Osteocyte (in vitro differentiated cells): Measurements from ENCODE around the gene IGF1R. TPM values are rescaled to one million over a fixed set of nuclear protein-coding genes. Genes with fewer than 3 reads are reported as not detected.

Experiments used
- DNase-seq: peaks from one replicate; pipeline ENCODE4 v3.0.0; 2021; ENCODE audit warnings: mixed read lengths; ENCODE audit not compliant: unreplicated experiment; ENCODE audit errors: extremely low spot score
- H3K27ac Mint-ChIP-seq: one replicate; pipeline ENCODE4 v1.8.0; 2021; ENCODE audit warnings: mild to moderate bottlenecking, mixed read lengths; ENCODE audit not compliant: unreplicated experiment
- H3K27me3 Mint-ChIP-seq: one replicate; pipeline ENCODE4 v1.8.0; 2021; ENCODE audit warnings: mixed read lengths; ENCODE audit not compliant: unreplicated experiment
- H3K36me3 Mint-ChIP-seq: one replicate; pipeline ENCODE4 v1.8.0; 2021; ENCODE audit warnings: mixed read lengths; ENCODE audit not compliant: unreplicated experiment
- H3K4me1 Mint-ChIP-seq: one replicate; pipeline ENCODE4 v1.8.0; 2021; ENCODE audit warnings: mixed read lengths; ENCODE audit not compliant: unreplicated experiment
- H3K4me3 Mint-ChIP-seq: one replicate; pipeline ENCODE4 v1.8.0; 2021; ENCODE audit warnings: mild to moderate bottlenecking, moderate library complexity, mixed read lengths; ENCODE audit not compliant: unreplicated experiment
- H3K9me3 Mint-ChIP-seq: one replicate; pipeline ENCODE4 v1.8.0; 2021; ENCODE audit warnings: mixed read lengths; ENCODE audit not compliant: unreplicated experiment
- CTCF ChIP-seq: fragments of 200-600 bp; sonication (generic); IDR thresholded peaks from 2 replicates; pipeline ENCODE4 v1.5.0; 2021; ENCODE audit warnings: antibody characterized with exemption, mild to moderate bottlenecking, moderate library complexity
- total RNA-seq: library from RNA; stranded (reverse); gene quantifications from 2 replicates; pipeline ENCODE4 v1.2.1, GENCODE V29; 2021

IGF1R gene
- total RNA-seq, 1 donor from 2014 or later = 174 TPM

- no peak for TF ChIP-seq CTCF
- H3K4me3 Mint-ChIP-seq = no peak overlapping the region
- H3K36me3 Mint-ChIP-seq = peaks cover 82% of the 10 kb centered on the region
- H3K27me3 Mint-ChIP-seq = no peaks in the 10 kb centered on the region
- H3K9me3 Mint-ChIP-seq = no peaks in the 10 kb centered on the region
- no peak for DNase-seq
- H3K4me1 Mint-ChIP-seq = peaks cover 19% of the 10 kb centered on the region
- H3K27ac Mint-ChIP-seq = no peak overlapping the region
Measured at GRCh38 chr15:98937413-98938104, 289.2 kb downstream of the IGF1R start.

GRCh38 chr15:98938105-98938417 is 289.7 kb downstream of the IGF1R start:
- Mint-ChIP-seq H3K27ac (no peak overlapping the region), H3K27me3 (no peaks in the 10 kb centered on the region), H3K4me1 (peaks cover 20% of the 10 kb centered on the region), H3K4me3 (no peak overlapping the region), H3K36me3 (peaks cover 81% of the 10 kb centered on the region), H3K9me3 (no peaks in the 10 kb centered on the region)
- DNase-seq = no peak
- TF ChIP-seq CTCF = no peak

- no peaks in the 10 kb centered on the region for H3K27me3 Mint-ChIP-seq
- peaks cover 80% of the 10 kb centered on the region for H3K36me3 Mint-ChIP-seq
- no peak for DNase-seq
- no peaks in the 10 kb centered on the region for H3K9me3 Mint-ChIP-seq
- H3K4me3 Mint-ChIP-seq = no peak overlapping the region
- peaks cover 26% of the 10 kb centered on the region for H3K4me1 Mint-ChIP-seq
- H3K27ac Mint-ChIP-seq = no peak overlapping the region
- no peak for TF ChIP-seq CTCF
Measured at GRCh38 chr15:98938799-98939198, 290.5 kb downstream of the IGF1R start.

GRCh38 chr15:98939311-98940080 is 291.2 kb downstream of the IGF1R start:
- no peak for TF ChIP-seq CTCF
- no peaks in the 10 kb centered on the region for H3K9me3 Mint-ChIP-seq
- no peak for DNase-seq
- H3K27ac Mint-ChIP-seq = no peak overlapping the region
- no peak overlapping the region for H3K4me3 Mint-ChIP-seq
- H3K4me1 Mint-ChIP-seq = peaks cover 26% of the 10 kb centered on the region
- H3K27me3 Mint-ChIP-seq = no peaks in the 10 kb centered on the region
- peaks cover 81% of the 10 kb centered on the region for H3K36me3 Mint-ChIP-seq

- Mint-ChIP-seq H3K4me3 (no peak overlapping the region), H3K36me3 (peaks cover 76% of the 10 kb centered on the region), H3K9me3 (no peaks in the 10 kb centered on the region), H3K4me1 (peaks cover 38% of the 10 kb centered on the region), H3K27ac (peak overlapping the region; percentile 77), H3K27me3 (no peaks in the 10 kb centered on the region)
- no peak for DNase-seq
- no peak for TF ChIP-seq CTCF
Measured at GRCh38 chr15:98941595-98942255, 293.4 kb downstream of the IGF1R start.
